DND-41 (cell line): Measurements from ENCODE around the gene DENND1A.

Source experiments
- CTCF ChIP-seq: IDR thresholded peaks from 2 replicates; pipeline ENCODE4 v1.5.1; 2012; ENCODE audit warnings: borderline replicate concordance, low read length, moderate library complexity, mild to moderate bottlenecking; ENCODE audit not compliant: poor library complexity, severe bottlenecking; ENCODE audit errors: extremely low read depth
- EZH2 ChIP-seq: IDR thresholded peaks from 3 replicates; pipeline ENCODE4 v1.6.1; 2012; ENCODE audit warnings: borderline replicate concordance, low read depth, mild to moderate bottlenecking, moderate library complexity, low read length, inconsistent platforms; ENCODE audit not compliant: severe bottlenecking

- TF ChIP-seq EZH2 (no peak), CTCF (no peak)
Observed at GRCh38 chr9:123929870-123930831, at the start of gene DENND1A.
